ENCODE data around the gene RASIP1. TPM values are rescaled to one million over a fixed set of nuclear protein-coding genes. Genes with fewer than 3 reads are reported as not detected.

RASIP1 gene
- total and polyA plus RNA-seq, 7 donors: 3.9 to 9.7 (median 7.0) TPM

DNA sequence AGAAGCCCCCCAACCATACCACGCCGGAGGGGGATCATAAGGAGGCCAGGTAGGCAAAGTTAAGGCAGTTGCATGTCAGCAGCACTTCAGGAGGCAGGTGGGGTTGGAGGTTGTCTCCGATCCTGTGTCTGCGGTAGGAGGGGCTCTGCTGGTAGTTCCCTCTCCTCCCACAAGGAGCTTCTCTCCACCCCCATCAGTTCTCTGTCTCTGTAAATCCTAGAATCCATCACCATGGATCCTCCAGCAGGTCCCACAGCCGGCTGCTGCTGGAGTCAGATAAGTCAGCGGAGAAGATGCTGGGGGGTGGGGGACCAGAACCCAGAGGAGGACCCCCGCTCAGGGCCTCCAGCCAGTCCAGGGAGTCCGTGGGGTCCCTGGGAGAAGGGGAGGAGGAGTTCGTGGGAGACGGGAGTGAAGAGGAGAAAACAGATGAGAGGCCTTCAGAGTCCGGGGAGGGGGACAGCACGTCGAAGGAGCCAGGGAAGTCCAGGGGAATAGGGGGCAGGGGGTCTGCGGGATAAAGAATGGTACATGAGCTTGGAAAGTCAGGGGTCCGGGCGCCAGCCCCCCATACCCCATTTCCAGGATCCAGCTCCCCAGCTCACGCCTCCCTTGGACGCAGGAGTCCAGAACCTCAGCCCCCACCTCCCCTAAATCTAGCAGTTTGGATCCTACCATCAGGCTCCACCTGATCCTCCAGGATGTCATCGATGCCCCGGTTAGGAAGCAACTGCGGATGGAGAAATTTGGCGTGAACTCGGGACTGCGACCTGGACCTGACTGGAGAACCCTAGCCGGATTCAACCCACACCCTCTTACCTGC lies 27.2 kb downstream of the RASIP1 start:
- Histone ChIP-seq H3K9me3 (no peaks in the 10 kb centered on the region), H3K4me3 (peak overlapping the region; percentile 78), H3K36me3 (ENCODE audit: insufficient read depth in 1 of 2, low read depth in 1 of 2) (peaks cover 0 to 17% of the 10 kb centered on the region in 2 donors), H3K27me3 (ENCODE audit: insufficient read depth in 3 of 3, low read length in 2 of 3) (no peaks in the 10 kb centered on the region), H3K27ac (peak overlapping the region; percentile 91), H3K4me1 (peaks cover 35% of the 10 kb centered on the region)
- 43 to 48% (median 46%) methylated on average over 24 to 25 of the region's 25 CpGs for WGBS, 3 donors
- peak in 1 of 2 donors; percentile 53 for DNase-seq
- TF ChIP-seq, protein P1, sequence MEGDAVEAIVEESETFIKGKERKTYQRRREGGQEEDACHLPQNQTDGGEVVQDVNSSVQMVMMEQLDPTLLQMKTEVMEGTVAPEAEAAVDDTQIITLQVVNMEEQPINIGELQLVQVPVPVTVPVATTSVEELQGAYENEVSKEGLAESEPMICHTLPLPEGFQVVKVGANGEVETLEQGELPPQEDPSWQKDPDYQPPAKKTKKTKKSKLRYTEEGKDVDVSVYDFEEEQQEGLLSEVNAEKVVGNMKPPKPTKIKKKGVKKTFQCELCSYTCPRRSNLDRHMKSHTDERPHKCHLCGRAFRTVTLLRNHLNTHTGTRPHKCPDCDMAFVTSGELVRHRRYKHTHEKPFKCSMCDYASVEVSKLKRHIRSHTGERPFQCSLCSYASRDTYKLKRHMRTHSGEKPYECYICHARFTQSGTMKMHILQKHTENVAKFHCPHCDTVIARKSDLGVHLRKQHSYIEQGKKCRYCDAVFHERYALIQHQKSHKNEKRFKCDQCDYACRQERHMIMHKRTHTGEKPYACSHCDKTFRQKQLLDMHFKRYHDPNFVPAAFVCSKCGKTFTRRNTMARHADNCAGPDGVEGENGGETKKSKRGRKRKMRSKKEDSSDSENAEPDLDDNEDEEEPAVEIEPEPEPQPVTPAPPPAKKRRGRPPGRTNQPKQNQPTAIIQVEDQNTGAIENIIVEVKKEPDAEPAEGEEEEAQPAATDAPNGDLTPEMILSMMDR (IDR thresholded peaks at IDR 0.05): no peak
- intact Hi-C loops (cut with DNase I): loop anchor here in 1 of 2 donors (5.0 kb wide), 1 partner anchor 36 kb away; no protein-coding TSS in a partner anchor
- no peak for ATAC-seq

DNA sequence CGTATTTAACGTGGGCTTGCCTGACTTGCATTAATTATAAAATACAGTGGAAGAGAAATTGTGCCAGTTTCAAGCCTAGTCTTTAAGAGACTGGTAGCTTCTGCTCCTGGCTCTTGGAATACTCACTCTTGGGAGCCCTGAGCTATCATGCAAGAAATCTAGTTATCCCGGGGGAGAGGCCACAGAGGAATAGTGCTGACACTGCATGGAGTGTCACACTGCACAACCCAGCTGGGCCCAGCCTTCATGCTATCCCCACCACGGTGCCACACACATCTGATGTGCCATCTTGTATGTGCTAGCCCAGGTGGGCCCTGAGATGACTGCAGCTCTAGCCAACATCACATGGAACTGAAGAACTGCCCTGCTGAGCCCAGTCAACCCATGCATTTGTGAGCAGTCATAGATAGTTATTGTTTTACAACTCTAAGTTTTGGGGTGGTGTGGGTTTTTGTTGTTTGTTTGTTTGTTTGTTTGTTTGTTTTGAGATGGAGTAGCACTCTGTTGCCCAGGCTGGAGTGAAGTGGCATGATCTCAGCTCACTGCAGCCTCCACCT lies 29.2 kb downstream of the RASIP1 start:
- Histone ChIP-seq H3K27ac (no peak overlapping the region), H3K9me3 (no peaks in the 10 kb centered on the region), H3K4me3 (no peak overlapping the region), H3K36me3 (ENCODE audit: insufficient read depth in 1 of 2, low read depth in 1 of 2) (peaks cover 0 to 17% of the 10 kb centered on the region in 2 donors), H3K4me1 (peaks cover 21% of the 10 kb centered on the region), H3K27me3 (ENCODE audit: insufficient read depth in 3 of 3, low read length in 2 of 3) (no peaks in the 10 kb centered on the region)
- ATAC-seq (no peak), DNase-seq (no peak)
- TF ChIP-seq, protein P1 (IDR thresholded peaks at IDR 0.05): no peak
- WGBS, 3 donors: 51 to 65% (median 61%) methylated on average over 4 of the region's 4 CpGs
- intact Hi-C loops (cut with DNase I): loop anchor here in 1 of 2 donors (5.0 kb wide), 1 partner anchor 34 kb away; no protein-coding TSS in a partner anchor

GRCh38 chr19:48708471-48708870 lies 31.9 kb downstream of the RASIP1 start:
- DNase-seq: no peak
- Histone ChIP-seq H3K4me1 (peaks cover 5% of the 10 kb centered on the region), H3K9me3 (no peaks in the 10 kb centered on the region), H3K4me3 (no peak overlapping the region), H3K27me3 (ENCODE audit: insufficient read depth in 3 of 3, low read length in 2 of 3) (no peaks in the 10 kb centered on the region), H3K27ac (no peak overlapping the region), H3K36me3 (ENCODE audit: insufficient read depth in 1 of 2, low read depth in 1 of 2) (peaks cover 0 to 14% of the 10 kb centered on the region in 2 donors)
- peak in 1 of 4 donors; percentile 21 for ATAC-seq
- 34 to 46% (median 45%) methylated on average over 11 of the region's 11 CpGs for WGBS, 3 donors
- intact Hi-C loops (cut with DNase I): loop anchor here in 1 of 2 donors (5.0 kb wide), 1 partner anchor 56 kb away; no protein-coding TSS in a partner anchor
- TF ChIP-seq, protein P1 (IDR thresholded peaks at IDR 0.05): no peak

DNA sequence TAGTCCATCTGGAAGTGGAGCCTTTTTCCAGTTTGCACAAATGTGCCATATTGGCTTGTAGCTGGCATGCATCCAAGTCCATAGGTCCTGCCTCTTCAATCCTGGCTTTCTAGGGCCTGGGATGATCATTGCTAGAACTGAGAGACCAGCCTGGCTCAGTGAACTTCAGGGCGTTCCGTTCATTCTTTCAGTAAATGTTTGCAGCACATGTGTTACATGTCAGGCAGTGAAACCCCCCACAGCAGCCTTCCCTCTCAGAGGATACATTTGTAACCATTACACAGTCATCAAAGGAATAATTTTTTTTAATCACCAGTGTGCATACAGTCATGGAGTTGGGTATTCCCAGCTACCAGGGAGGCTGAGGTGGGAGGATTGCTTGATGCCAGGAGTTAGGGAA lies 35.0 kb downstream of the RASIP1 start:
- no peaks in the 10 kb centered on the region for H3K9me3 ChIP-seq
- WGBS, 3 donors: 47 to 60% (median 47%) methylated on average over 2 of the region's 2 CpGs
- TF ChIP-seq, protein P1 (IDR thresholded peaks at IDR 0.05): no peak
- no peaks in the 10 kb centered on the region for H3K4me1 ChIP-seq
- ATAC-seq: no peak
- H3K36me3 ChIP-seq (ENCODE audit: insufficient read depth in 1 of 2, low read depth in 1 of 2): no peaks in the 10 kb centered on the region
- H3K27ac ChIP-seq: no peak overlapping the region
- no peak for DNase-seq
- H3K4me3 ChIP-seq: no peak overlapping the region
- intact Hi-C loops (cut with DNase I): loop anchor here in 1 of 2 donors (5.0 kb wide), 1 partner anchor 53 kb away; no protein-coding TSS in a partner anchor
- no peaks in the 10 kb centered on the region for H3K27me3 ChIP-seq (ENCODE audit: insufficient read depth in 3 of 3, low read length in 2 of 3)
